IMR-90 (cell line): ENCODE measurements around the gene POLR2E. TPM values are rescaled to one million over a fixed set of nuclear protein-coding genes. Genes with fewer than 3 reads are reported as not detected.

Source experiments
- ATAC-seq: fragments of 200-7000 bp; cut with Tn5 transposase; 2 replicates; pipeline ENCODE4 v1.9.1; 2020; ENCODE audit warnings: low read depth, mild to moderate bottlenecking, moderate library complexity
- BruUV-seq: library from RNA; stranded (reverse); fragments of 400-500 nt; replicated peaks from 2 replicates; lab custom pipeline; 2021; lab: Mats Ljungman, UMichigan
- CTCF ChIA-PET: fragments of 300-600 bp; formaldehyde crosslinking; extraction: SDS; loops from one replicate; lab custom pipeline; 2021; ENCODE audit warnings: antibody characterized with exemption; lab: Yijun Ruan, JAX
- POLR2A ChIA-PET: fragments of 300-600 bp; sonication (Branson Sonifier 250); formaldehyde crosslinking; loops from one replicate; lab custom pipeline; 2022; ENCODE audit warnings: antibody characterized with exemption; ENCODE audit not compliant: unreplicated experiment; lab: Charles Lee
- DNase-seq: peaks from one replicate; pipeline ENCODE4 v3.0.0; 2013
- H2AFZ ChIP-seq: replicated peaks from 2 replicates; pipeline ENCODE3; 2013; ENCODE audit warnings: low read length, mild to moderate bottlenecking; ENCODE audit not compliant: poor library complexity
- H2AK5ac ChIP-seq: 2 replicates; pipeline ENCODE4 v1.6.1; 2013; ENCODE audit warnings: low read depth, low read length, inconsistent platforms
- H2AK9ac ChIP-seq: replicated peaks from 2 replicates; pipeline ENCODE3; 2013; ENCODE audit warnings: mild to moderate bottlenecking, low read depth, low read length, moderate library complexity; ENCODE audit not compliant: poor library complexity
- H2BK120ac ChIP-seq: 2 replicates; pipeline ENCODE4 v1.6.1; 2013; ENCODE audit warnings: low read depth, low read length, inconsistent platforms
- H2BK15ac ChIP-seq: 3 replicates; pipeline ENCODE4 v1.6.1; 2013; ENCODE audit warnings: low read depth, low read length, inconsistent platforms
- H2BK20ac ChIP-seq: 2 replicates; pipeline ENCODE4 v1.6.1; 2013; ENCODE audit warnings: low read depth, mild to moderate bottlenecking, inconsistent platforms, low read length, moderate library complexity
- H2BK5ac ChIP-seq: 2 replicates; pipeline ENCODE4 v1.6.1; 2013; ENCODE audit warnings: mild to moderate bottlenecking, low read depth, low read length, inconsistent platforms; ENCODE audit not compliant: poor library complexity, severe bottlenecking
- H3K14ac ChIP-seq: replicated peaks from 2 replicates; pipeline ENCODE4 v1.6.1; 2013; ENCODE audit warnings: low read depth, low read length, inconsistent platforms
- H3K18ac ChIP-seq: 2 replicates; pipeline ENCODE4 v1.6.1; 2013; ENCODE audit warnings: low read depth, low read length, control low read depth
- H3K23ac ChIP-seq: 2 replicates; pipeline ENCODE4 v1.6.1; 2013; ENCODE audit warnings: low read depth, low read length, inconsistent platforms
- H3K27ac ChIP-seq: 2 replicates; pipeline ENCODE4 v1.5.1; 2013; ENCODE audit warnings: mild to moderate bottlenecking, control low read depth, low read length; ENCODE audit not compliant: insufficient read depth
- H3K27me3 ChIP-seq: 2 replicates; pipeline ENCODE4 v1.6.1; 2013; ENCODE audit warnings: low read length; ENCODE audit not compliant: control insufficient read depth, insufficient read depth
- H3K36me3 ChIP-seq: 2 replicates; pipeline ENCODE4 v1.6.1; 2013; ENCODE audit warnings: low read length, mixed read lengths; ENCODE audit not compliant: control insufficient read depth, insufficient read depth
- H3K4ac ChIP-seq: 2 replicates; pipeline ENCODE4 v1.6.1; 2013; ENCODE audit warnings: low read depth, low read length, inconsistent platforms
- H3K4me1 ChIP-seq: 2 replicates; pipeline ENCODE4 v1.6.1; 2013; ENCODE audit warnings: low read length, mixed read lengths; ENCODE audit not compliant: control insufficient read depth, insufficient read depth
- H3K4me2 ChIP-seq: 2 replicates; pipeline ENCODE4 v1.6.1; 2013; ENCODE audit warnings: low read depth, mild to moderate bottlenecking, control low read depth, low read length, moderate library complexity
- H3K4me3 ChIP-seq: 2 replicates; pipeline ENCODE4 v1.5.1; 2013; ENCODE audit warnings: low read depth, mild to moderate bottlenecking, control low read depth, low read length, moderate library complexity; ENCODE audit not compliant: insufficient read depth
- H3K56ac ChIP-seq: 2 replicates; pipeline ENCODE4 v1.6.1; 2013; ENCODE audit warnings: low read length, inconsistent platforms; ENCODE audit not compliant: insufficient read depth; ENCODE audit errors: extremely low read depth
- H3K79me1 ChIP-seq, 2 experiments: 2 replicates each; pipeline ENCODE4 v1.6.1; 2013; ENCODE audit warnings: low read length in 2 of 2, inconsistent platforms in 1 of 2, low read depth in 1 of 2
- H3K9ac ChIP-seq: 2 replicates; pipeline ENCODE4 v1.6.1; 2013; ENCODE audit warnings: low read depth, low read length, control low read depth
- H3K9me1 ChIP-seq: 2 replicates; pipeline ENCODE4 v1.6.1; 2013; ENCODE audit warnings: low read length, inconsistent platforms; ENCODE audit not compliant: insufficient read depth
- H3K9me3 ChIP-seq: 2 replicates; pipeline ENCODE4 v1.6.1; 2013; ENCODE audit warnings: low read length; ENCODE audit not compliant: control insufficient read depth, insufficient read depth
- H4K20me1 ChIP-seq: 2 replicates; pipeline ENCODE4 v1.6.1; 2013; ENCODE audit warnings: low read length, inconsistent platforms; ENCODE audit not compliant: insufficient read depth
- H4K5ac ChIP-seq: 2 replicates; pipeline ENCODE4 v1.6.1; 2013; ENCODE audit warnings: mild to moderate bottlenecking, low read depth, low read length, control low read depth
- H4K8ac ChIP-seq, 2 experiments: 2 replicates each; pipeline ENCODE4 v1.6.1; 2013; ENCODE audit warnings: low read depth in 2 of 2, low read length in 2 of 2, control low read depth in 1 of 2, inconsistent platforms in 1 of 2
- H4K91ac ChIP-seq: 2 replicates; pipeline ENCODE4 v1.6.1; 2013; ENCODE audit warnings: low read depth, low read length, inconsistent platforms; ENCODE audit not compliant: insufficient read depth
- BHLHE40 ChIP-seq: fragments of 150-350 bp; IDR thresholded peaks from 2 replicates; pipeline ENCODE4 v1.6.1; 2016; ENCODE audit warnings: mild to moderate bottlenecking, low read depth, low read length
- CEBPB ChIP-seq: IDR thresholded peaks from 2 replicates; pipeline ENCODE4 v1.6.1; 2012; ENCODE audit warnings: low read depth, low read length, improper control_type of control experiment
- CTCF ChIP-seq: conservative IDR thresholded peaks from 2 replicates; pipeline ENCODE4 v1.5.1; 2012; ENCODE audit warnings: mild to moderate bottlenecking, low read depth, low read length, improper control_type of control experiment
- POLR2A ChIP-seq: IDR thresholded peaks from 2 replicates; pipeline ENCODE4 v1.6.1; 2012; ENCODE audit warnings: mild to moderate bottlenecking, low read depth, low read length
- USF2 ChIP-seq: fragments of 150-350 bp; IDR thresholded peaks from 2 replicates; pipeline ENCODE4 v1.6.1; 2017; ENCODE audit warnings: mild to moderate bottlenecking, antibody characterized with exemption, low read length, low read depth
- WGBS, 2 experiments: methylation state at CpG; one replicate each; pipeline versions ENCODE4 v1.1.5 to v1.1.7; 2013; ENCODE audit warnings: missing lambda C conversion rate in 2 of 2; ENCODE audit not compliant: insufficient read length in 1 of 2; ENCODE audit errors: extremely low coverage in 2 of 2; 5-methylcytosine and 5-hydroxymethylcytosine counted together
- dilution Hi-C: fragments of 300-500 bp; cut with HindIII; formaldehyde crosslinking; loops from one replicate; pipeline ENCODE4 v1.14.3; 2018; ENCODE audit warnings: low sequenced_read_pairs; ENCODE audit not compliant: unreplicated experiment
- in situ Hi-C: fragments of 300-500 bp; cut with MboI; formaldehyde crosslinking; loops from 3 replicates; pipeline ENCODE4 v1.14.3; 2019; ENCODE audit warnings: low sequenced_read_pairs, inconsistent platforms, mixed read lengths
- intact Hi-C: fragments of 100-400 bp; cut with micrococcal nuclease; formaldehyde crosslinking; loops from 2 replicates; pipeline ENCODE4 v1.10.0; 2022
- polyA plus RNA-seq, 3 experiments: library from polyadenylated mRNA; depleted of rRNA; stranded (reverse); fragments of >200 nt; gene quantifications; 2 replicates each; pipeline ENCODE4 v1.2.3, GENCODE V29; 2012; ENCODE audit warnings: low replicate concordance in 1 of 3
- total RNA-seq: library from RNA; depleted of rRNA; stranded (reverse); fragments of >200 nt; gene quantifications from 2 replicates; pipeline ENCODE4 v1.2.3, GENCODE V29; 2012

Gene POLR2E
- total and polyA plus RNA-seq, 2 of the 4 experiments (the other 2 are of a cell fraction) = 294 to 391 TPM

- no peak within 1 kb of the TSS for H3K14ac ChIP-seq
- no TSS peak for BruUV-seq
- H2BK15ac ChIP-seq = no peak within 1 kb of the TSS
- peak within 1 kb of the TSS; percentile 3 for H2AK9ac ChIP-seq
- H3K56ac ChIP-seq = no peak within 1 kb of the TSS
- no peak within 1 kb of the TSS for H3K27ac ChIP-seq
- no peak within 1 kb of the TSS for H4K5ac ChIP-seq
- no peak within 1 kb of the TSS; the same call in 1 of the 2 replicates for H3K23ac ChIP-seq
- no peak within 1 kb of the TSS for H4K8ac ChIP-seq
- CTCF ChIA-PET = no interaction called here
- H2BK20ac ChIP-seq = no peak within 1 kb of the TSS
- H3K27me3 ChIP-seq = peaks cover 41% of the 10 kb centered on the region
- no peaks in the 10 kb centered on the region for H3K36me3 ChIP-seq
- no peaks in the 10 kb centered on the region; the same call in 1 of the 2 replicates for H3K9me3 ChIP-seq
- POLR2A ChIA-PET = no interaction called here
- no peak for TF ChIP-seq CEBPB
- peak; percentile 87 for TF ChIP-seq BHLHE40
- peak; percentile 23 for TF ChIP-seq USF2
- no peak for TF ChIP-seq CTCF
- TF ChIP-seq POLR2A = no peak
- H2BK120ac ChIP-seq = no peak within 1 kb of the TSS
- no peak within 1 kb of the TSS for H3K18ac ChIP-seq
- peaks cover 6% of the 10 kb centered on the region; the same call in 1 of the 2 replicates for H4K20me1 ChIP-seq
- peak within 1 kb of the TSS; percentile 81 for H2AFZ ChIP-seq
- intact Hi-C loops = no loop called here
- H2BK5ac ChIP-seq = no peak within 1 kb of the TSS
- WGBS, 2 experiments = 10% methylated on average over 25 of the region's 61 CpGs; no CpG with 5 or more reads in 1 of the 2 experiments
- H3K4me3 ChIP-seq = peak within 1 kb of the TSS; percentile 38
- no peak within 1 kb of the TSS for H3K4ac ChIP-seq
- no peaks in the 10 kb centered on the region for H3K79me1 ChIP-seq
- peak within 1 kb of the TSS; percentile 9; the same call in 1 of the 2 replicates for H2AK5ac ChIP-seq
- H3K4me2 ChIP-seq = peak within 1 kb of the TSS; percentile 78
- peaks cover 3% of the 10 kb centered on the region; the same call in 1 of the 2 replicates for H3K4me1 ChIP-seq
- no peak within 1 kb of the TSS for H4K91ac ChIP-seq
- dilution Hi-C loops = no loop called here
- no peak for DNase-seq
- no peaks in the 10 kb centered on the region for H3K9me1 ChIP-seq
- ATAC-seq = peak; percentile 23
- in situ Hi-C loops = no loop called here
- peak within 1 kb of the TSS; percentile 41; the same call in 1 of the 2 replicates for H3K9ac ChIP-seq
These were observed 28.3 kb downstream of the POLR2E start, which contains the start of gene ARHGAP45 for GRCh38 chr19:1066748-1067340. TSS of gene ARHGAP45 (plus strand) at chr19:1067167. CDS start at chr19:1067406, 239 bp downstream.
